Mesenchymal stem cell (in vitro differentiated cells and primary cell): ENCODE results near the gene SLC26A8.

Experiments used
- DNase-seq: peaks from one replicate; pipeline ENCODE4 v3.0.0-alpha.2; 2013
- H2AFZ ChIP-seq: one replicate; pipeline ENCODE4 v1.6.1; 2013; ENCODE audit warnings: low read depth, mild to moderate bottlenecking, control low read depth, inconsistent platforms, low read length, moderate library complexity
- H2AK5ac ChIP-seq: 2 replicates; pipeline ENCODE4 v1.6.1; 2013; ENCODE audit warnings: low read length, moderate library complexity, mild to moderate bottlenecking, inconsistent platforms; ENCODE audit not compliant: severe bottlenecking
- H2BK120ac ChIP-seq: one replicate; pipeline ENCODE4 v1.6.1; 2013; ENCODE audit warnings: low read depth, mild to moderate bottlenecking, inconsistent platforms, low read length, moderate library complexity
- H2BK12ac ChIP-seq, 2 experiments: one replicate each; pipeline ENCODE4 v1.6.1; 2013; ENCODE audit warnings: inconsistent platforms in 2 of 2, low read length in 2 of 2, mild to moderate bottlenecking in 2 of 2, moderate library complexity in 2 of 2, control low read depth in 1 of 2
- H2BK15ac ChIP-seq: one replicate; pipeline ENCODE4 v1.6.1; 2013; ENCODE audit warnings: mild to moderate bottlenecking, low read depth, inconsistent platforms; ENCODE audit not compliant: poor library complexity, severe bottlenecking
- H2BK5ac ChIP-seq: 2 replicates; pipeline ENCODE4 v1.6.1; 2013; ENCODE audit warnings: low read depth, mild to moderate bottlenecking, low read length, control low read depth, inconsistent platforms; ENCODE audit not compliant: poor library complexity, severe bottlenecking
- H3K14ac ChIP-seq, 2 experiments: one replicate each; pipeline ENCODE4 v1.6.1; 2013; ENCODE audit warnings: inconsistent platforms in 2 of 2, low read length in 2 of 2, control low read depth in 1 of 2, mild to moderate bottlenecking in 1 of 2, moderate library complexity in 1 of 2
- H3K18ac ChIP-seq, 2 experiments: one replicate each; pipeline ENCODE4 v1.6.1; 2013; ENCODE audit warnings: inconsistent platforms in 2 of 2, low read length in 2 of 2, control low read depth in 1 of 2, low read depth in 1 of 2, mild to moderate bottlenecking in 1 of 2
- H3K23ac ChIP-seq, 2 experiments: one replicate each; pipeline ENCODE4 v1.6.1; 2013; ENCODE audit warnings: inconsistent platforms in 2 of 2, low read length in 2 of 2, mild to moderate bottlenecking in 2 of 2, moderate library complexity in 2 of 2, control low read depth in 1 of 2
- H3K27ac ChIP-seq: 2 replicates; pipeline ENCODE4 v1.5.1; 2013; ENCODE audit warnings: mild to moderate bottlenecking, moderate library complexity, low read length, control low read depth, inconsistent platforms; ENCODE audit not compliant: poor library complexity, severe bottlenecking
- H3K27me3 ChIP-seq, 2 experiments: 2 replicates each; pipeline versions ENCODE4 v1.6.1 to v1.7.0; 2013; ENCODE audit warnings: low read length in 2 of 2, mild to moderate bottlenecking in 2 of 2, moderate library complexity in 2 of 2, control low read depth in 1 of 2, inconsistent platforms in 1 of 2; ENCODE audit not compliant: control insufficient read depth in 1 of 2, insufficient read depth in 1 of 2
- H3K36me3 ChIP-seq, 2 experiments: 2 replicates each; pipeline versions ENCODE4 v1.6.1 to v1.7.0; 2013; ENCODE audit warnings: low read length in 2 of 2, control low read depth in 1 of 2, inconsistent platforms in 1 of 2, low read depth in 1 of 2, mild to moderate bottlenecking in 1 of 2; ENCODE audit not compliant: insufficient read depth in 2 of 2, control insufficient read depth in 1 of 2
- H3K4ac ChIP-seq, 2 experiments: one replicate each; pipeline ENCODE4 v1.6.1; 2013; ENCODE audit warnings: inconsistent platforms in 2 of 2, low read length in 2 of 2, mild to moderate bottlenecking in 2 of 2, moderate library complexity in 2 of 2, control low read depth in 1 of 2, low read depth in 1 of 2
- H3K4me1 ChIP-seq: 2 replicates; pipeline ENCODE4 v1.6.1; 2013; ENCODE audit warnings: low read depth, low read length, control low read depth; ENCODE audit not compliant: control insufficient read depth, insufficient read depth
- H3K4me2 ChIP-seq: 2 replicates; pipeline ENCODE4 v1.6.1; 2013; ENCODE audit warnings: low read length, mild to moderate bottlenecking, inconsistent platforms; ENCODE audit not compliant: poor library complexity, severe bottlenecking
- H3K4me3 ChIP-seq, 2 experiments: 2 replicates each; pipeline versions ENCODE4 v1.5.1 to v1.7.0; 2013; ENCODE audit warnings: low read length in 2 of 2, mild to moderate bottlenecking in 2 of 2, control low read depth in 1 of 2, low read depth in 1 of 2; ENCODE audit not compliant: insufficient read depth in 1 of 2
- H3K79me1 ChIP-seq: replicated peaks from 2 replicates; pipeline ENCODE4 v1.6.1; 2013; ENCODE audit warnings: mild to moderate bottlenecking, control low read depth, low read length, inconsistent platforms; ENCODE audit not compliant: poor library complexity, severe bottlenecking
- H3K9ac ChIP-seq: 2 replicates; pipeline ENCODE4 v1.7.0; 2013; ENCODE audit warnings: mild to moderate bottlenecking, low read length, moderate library complexity
- H3K9me3 ChIP-seq: 2 replicates; pipeline ENCODE4 v1.7.0; 2013; ENCODE audit warnings: mild to moderate bottlenecking, low read length; ENCODE audit not compliant: control insufficient read depth
- H4K8ac ChIP-seq: one replicate; pipeline ENCODE4 v1.6.1; 2013; ENCODE audit warnings: inconsistent platforms, mild to moderate bottlenecking, low read length, moderate library complexity
- H4K91ac ChIP-seq: one replicate; pipeline ENCODE4 v1.6.1; 2013; ENCODE audit warnings: mild to moderate bottlenecking, low read length, inconsistent platforms
- whole genome bisulfite sequencing: methylation state at CpG from one replicate; pipeline ENCODE4 v1.1.7; 2013; ENCODE audit warnings: mixed read lengths; 5-methylcytosine and 5-hydroxymethylcytosine counted together

The SLC26A8 gene

GRCh38 chr6:36027501-36028087 lies 3.2 kb upstream of the SLC26A8 start, which contains the start of gene MAPK14:
MAPK14 (plus strand) TSS chr6:36027808; CDS start chr6:36028158, 350 bp downstream.
- peaks cover 5% of the 10 kb centered on the region for H3K4me1 ChIP-seq
- under 1% methylated on average over 57 of the region's 62 CpGs for WGBS
- peak within 1 kb of the TSS; percentile 95 for H4K91ac ChIP-seq
- H3K36me3 ChIP-seq = no peaks in the 10 kb centered on the region
- peak within 1 kb of the TSS; percentile 81 for H3K4me2 ChIP-seq
- no peaks in the 10 kb centered on the region for H3K9me3 ChIP-seq
- H2BK15ac ChIP-seq = peak within 1 kb of the TSS; percentile 57
- H2AK5ac ChIP-seq = no peak within 1 kb of the TSS
- H2BK12ac ChIP-seq = peak within 1 kb of the TSS in 1 of 2 experiments; percentile 79
- H2BK5ac ChIP-seq = peak within 1 kb of the TSS; percentile 77
- H3K4me3 ChIP-seq = peak within 1 kb of the TSS; percentile 91 to 99
- H3K27me3 ChIP-seq = no peaks in the 10 kb centered on the region
- H3K14ac ChIP-seq = peak within 1 kb of the TSS; percentile 43 to 97
- H3K9ac ChIP-seq = peak within 1 kb of the TSS; percentile 97
- peak within 1 kb of the TSS; percentile 21 for H2BK120ac ChIP-seq
- H3K79me1 ChIP-seq = no peaks in the 10 kb centered on the region
- peak within 1 kb of the TSS; percentile 75 for H3K27ac ChIP-seq
- peak within 1 kb of the TSS; percentile 85 for H4K8ac ChIP-seq
- H3K23ac ChIP-seq = peak within 1 kb of the TSS in 1 of 2 experiments; percentile 98
- peak within 1 kb of the TSS; percentile 92 to 97 for H3K4ac ChIP-seq
- H2AFZ ChIP-seq = peak within 1 kb of the TSS; percentile 33
- peak within 1 kb of the TSS; percentile 91 to 94 for H3K18ac ChIP-seq
- peak; percentile 100 for DNase-seq

GRCh38 chr6:36025932-36026327 lies 1.5 kb upstream of the SLC26A8 start:
- Histone ChIP-seq H3K27ac (no peak overlapping the region), H2BK12ac (no peak overlapping the region), H2BK120ac (no peak overlapping the region), H3K9ac (peak overlapping the region; percentile 31), H3K18ac (no peak overlapping the region), H3K27me3 (no peaks in the 10 kb centered on the region), H2BK5ac (no peak overlapping the region), H4K91ac (no peak overlapping the region), H3K4me3 (no peak overlapping the region), H4K8ac (no peak overlapping the region), H2AFZ (no peak overlapping the region), H3K14ac (no peak overlapping the region), H3K4me1 (peaks cover 5% of the 10 kb centered on the region), H3K9me3 (no peaks in the 10 kb centered on the region), H3K79me1 (no peaks in the 10 kb centered on the region), H3K4ac (no peak overlapping the region), H3K36me3 (no peaks in the 10 kb centered on the region), H2BK15ac (no peak overlapping the region), H2AK5ac (no peak overlapping the region), H3K4me2 (no peak overlapping the region), H3K23ac (no peak overlapping the region)
- peak; percentile 41 for DNase-seq
- WGBS = 26% methylated on average over 5 of the region's 5 CpGs

- H3K23ac ChIP-seq = no peak overlapping the region
- H3K27ac ChIP-seq = no peak overlapping the region
- H3K36me3 ChIP-seq = no peaks in the 10 kb centered on the region
- no peaks in the 10 kb centered on the region for H3K9me3 ChIP-seq
- H3K4me3 ChIP-seq = no peak overlapping the region
- H3K9ac ChIP-seq = peak overlapping the region; percentile 31
- no peak overlapping the region for H3K4ac ChIP-seq
- H3K14ac ChIP-seq = no peak overlapping the region
- no peaks in the 10 kb centered on the region for H3K79me1 ChIP-seq
- H4K91ac ChIP-seq = no peak overlapping the region
- no peak overlapping the region for H2BK120ac ChIP-seq
- no CpG with 5 or more reads among the region's 1 CpG for WGBS
- H3K27me3 ChIP-seq = no peaks in the 10 kb centered on the region
- no peak overlapping the region for H2AFZ ChIP-seq
- H3K4me2 ChIP-seq = no peak overlapping the region
- H2BK15ac ChIP-seq = no peak overlapping the region
- H4K8ac ChIP-seq = no peak overlapping the region
- no peak overlapping the region for H2BK5ac ChIP-seq
- no peak overlapping the region for H2AK5ac ChIP-seq
- DNase-seq = peak; percentile 37
- no peak overlapping the region for H3K18ac ChIP-seq
- H3K4me1 ChIP-seq = peaks cover 5% of the 10 kb centered on the region
- H2BK12ac ChIP-seq = no peak overlapping the region
Measured at GRCh38 chr6:36025260-36025931, 955 bp upstream of the SLC26A8 start.

GRCh38 chr6:36020154-36020553 lies 4.3 kb downstream of the SLC26A8 start:
- H3K14ac ChIP-seq = no peak overlapping the region
- no peak overlapping the region for H3K4me3 ChIP-seq
- H2BK12ac ChIP-seq = no peak overlapping the region
- H3K4me1 ChIP-seq = peaks cover 4% of the 10 kb centered on the region
- H3K4me2 ChIP-seq = no peak overlapping the region
- no peak overlapping the region for H2BK15ac ChIP-seq
- no peak overlapping the region for H4K8ac ChIP-seq
- H3K27ac ChIP-seq = no peak overlapping the region
- no peaks in the 10 kb centered on the region for H3K9me3 ChIP-seq
- H2AFZ ChIP-seq = no peak overlapping the region
- WGBS = 3% methylated on average over 1 of the region's 1 CpG
- no peak overlapping the region for H3K4ac ChIP-seq
- H3K36me3 ChIP-seq = no peaks in the 10 kb centered on the region
- no peaks in the 10 kb centered on the region for H3K79me1 ChIP-seq
- no peak overlapping the region for H3K9ac ChIP-seq
- H2AK5ac ChIP-seq = no peak overlapping the region
- H3K23ac ChIP-seq = no peak overlapping the region
- no peak overlapping the region for H4K91ac ChIP-seq
- DNase-seq = no peak
- no peak overlapping the region for H2BK5ac ChIP-seq
- no peak overlapping the region for H3K18ac ChIP-seq
- no peak overlapping the region for H2BK120ac ChIP-seq
- H3K27me3 ChIP-seq = no peaks in the 10 kb centered on the region
